ENCODE measurements around the gene RFT1. TPM values are rescaled to one million over a fixed set of nuclear protein-coding genes. Genes with fewer than 3 reads are reported as not detected.

Gene RFT1
- total and polyA plus RNA-seq, 2 of the 13 experiments (the other 11 are each of a cell fraction or from before 2014, with no cell fraction given) = 23.2 to 37.0 TPM

- TF ChIP-seq ZNF660 (CRISPR knock-in tag; IDR thresholded peaks at IDR 0.05; ENCODE audit: borderline replicate concordance, low read depth) (no peak), ZBTB3 (CRISPR knock-in tag; IDR thresholded peaks at IDR 0.05; ENCODE audit: borderline replicate concordance, low read depth) (0 out of 2 replicates have a peak, but pooled peaks have one; percentile 54), RARA (CRISPR knock-in tag; IDR thresholded peaks at IDR 0.05) (peak; percentile 16; the same call in 1 of the 2 replicates), ZNF772 (CRISPR knock-in tag; IDR thresholded peaks at IDR 0.05) (no peak), ZNF790 (CRISPR knock-in tag; IDR thresholded peaks at IDR 0.05; ENCODE audit: borderline replicate concordance) (no peak), AGO1 (IDR thresholded peaks at IDR 0.05; ENCODE audit: low read depth, low read length, poor library complexity, severe bottlenecking) (no peak), RBFOX2 (IDR thresholded peaks at IDR 0.05; ENCODE audit: low read depth, low read length) (peak; percentile 36; the same call in 1 of the 2 replicates), POLR2AphosphoS5 (IDR thresholded peaks at IDR 0.05; ENCODE audit: low read depth, low read length) (peak; percentile 81), FOSL1 (CRISPR knock-in tag; IDR thresholded peaks at IDR 0.05; ENCODE audit: borderline replicate concordance) (no peak), ZNF792 (CRISPR knock-in tag; IDR thresholded peaks at IDR 0.05) (peak; percentile 38; the same call in 1 of the 2 replicates), NFAT5 (CRISPR knock-in tag; IDR thresholded peaks at IDR 0.05) (peak; percentile 19; the same call in 1 of the 2 replicates), HOXD1 (CRISPR knock-in tag; IDR thresholded peaks at IDR 0.05) (0 out of 2 replicates have a peak, but pooled peaks have one; percentile 2), CENPBD1 (CRISPR knock-in tag; IDR thresholded peaks at IDR 0.05; ENCODE audit: borderline replicate concordance, low read depth) (no peak), HOXA9 (CRISPR knock-in tag; IDR thresholded peaks at IDR 0.05; ENCODE audit: borderline replicate concordance) (no peak), ZNF558 (CRISPR knock-in tag; IDR thresholded peaks at IDR 0.05; ENCODE audit: borderline replicate concordance) (0 out of 2 replicates have a peak, but pooled peaks have one; percentile 87), SRY (CRISPR knock-in tag; IDR thresholded peaks at IDR 0.05) (peak; percentile 52; the same call in 1 of the 2 replicates), CEBPG (CRISPR knock-in tag; IDR thresholded peaks at IDR 0.05) (no peak; the same call in 1 of the 2 replicates), SP1 (IDR thresholded peaks at IDR 0.05) (no peak), SP1 (CRISPR knock-in tag; IDR thresholded peaks at IDR 0.05) (0 out of 2 replicates have a peak, but pooled peaks have one; percentile 25), NFKBIZ (CRISPR knock-in tag; IDR thresholded peaks at IDR 0.05) (no peak), TAF15 (IDR thresholded peaks at IDR 0.05; ENCODE audit: low read depth, low read length, poor library complexity, severe bottlenecking) (no peak), AGO2 (optimal IDR thresholded peaks at IDR 0.05; ENCODE audit: low read depth, low read length) (no peak), ATF5 (CRISPR knock-in tag; IDR thresholded peaks at IDR 0.05; ENCODE audit: low read depth) (no peak), KLF6 (CRISPR knock-in tag; IDR thresholded peaks at IDR 0.05) (0 out of 2 replicates have a peak, but pooled peaks have one; percentile 47)
Observed at GRCh38 chr3:53072653-53073552, 57.3 kb downstream of the RFT1 start (continued).
